Skeletal muscle satellite cell (primary cell): ENCODE data around the gene SLC35G4.
"Not testable (repeated sequence)": the region's sequence is repeated elsewhere in the genome, so short reads cannot be mapped to it uniquely, and the experiment has no call there.

ENCODE experiments used
- H3K27me3 ChIP-seq: 2 replicates; pipeline ENCODE4 v1.7.0; 2013; ENCODE audit warnings: low read length; ENCODE audit not compliant: control insufficient read depth, insufficient read depth
- H3K36me3 ChIP-seq: 2 replicates; pipeline ENCODE4 v1.7.0; 2013; ENCODE audit warnings: mild to moderate bottlenecking, control low read depth, low read length; ENCODE audit not compliant: insufficient read depth
- H3K4me1 ChIP-seq: 2 replicates; pipeline ENCODE4 v1.7.0; 2013; ENCODE audit warnings: low read length; ENCODE audit not compliant: control insufficient read depth, insufficient read depth
- H3K4me2 ChIP-seq: 2 replicates; pipeline ENCODE4 v1.7.0; 2013; ENCODE audit warnings: mild to moderate bottlenecking, low read length
- H3K4me3 ChIP-seq: 2 replicates; pipeline ENCODE4 v1.7.0; 2013; ENCODE audit warnings: low read length
- H3K9ac ChIP-seq: 2 replicates; pipeline ENCODE4 v1.7.0; 2013; ENCODE audit warnings: mild to moderate bottlenecking, low read depth, low read length, moderate library complexity
- H3K9me3 ChIP-seq: replicated peaks from 2 replicates; pipeline ENCODE4 v1.7.0; 2013; ENCODE audit warnings: mild to moderate bottlenecking, control low read depth, low read length

Gene SLC35G4

GRCh38 chr18:11579916-11580315 lies 29.5 kb upstream of the SLC35G4 start:
- Histone ChIP-seq H3K36me3 (no peaks in the 10 kb centered on the region), H3K4me2 (no peak overlapping the region), H3K4me3 (no peak overlapping the region), H3K4me1 (no peaks in the 10 kb centered on the region), H3K9ac (no peak overlapping the region), H3K27me3 (peaks cover 39% of the 10 kb centered on the region), H3K9me3 (no peaks in the 10 kb centered on the region)

DNA sequence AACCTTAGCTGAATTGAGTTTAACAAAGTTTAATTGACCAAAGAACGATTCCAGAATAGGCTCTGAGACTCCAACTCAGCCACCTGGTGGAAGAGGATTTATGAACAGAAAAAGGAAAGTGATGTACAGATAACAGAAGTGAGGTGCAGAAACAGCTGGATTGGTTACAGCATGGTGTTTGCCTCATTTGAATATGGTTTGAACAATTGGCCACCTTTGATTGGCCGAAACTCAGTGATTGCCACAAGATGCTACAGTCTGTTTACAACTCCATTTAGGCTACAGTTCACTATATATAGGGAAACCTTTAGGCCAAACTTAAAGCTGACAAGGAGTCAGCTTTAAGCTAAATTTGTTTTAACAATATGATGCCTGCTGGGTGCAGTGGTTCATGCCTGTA lies 28.1 kb upstream of the SLC35G4 start:
- Histone ChIP-seq H3K9me3 (no peaks in the 10 kb centered on the region), H3K36me3 (no peaks in the 10 kb centered on the region), H3K27me3 (peaks cover 33% of the 10 kb centered on the region), H3K4me1 (no peaks in the 10 kb centered on the region), H3K9ac (no peak overlapping the region), H3K4me3 (no peak overlapping the region), H3K4me2 (no peak overlapping the region)

- Histone ChIP-seq H3K4me1 (no peaks in the 10 kb centered on the region), H3K4me3 (no peak overlapping the region), H3K9me3 (no peaks in the 10 kb centered on the region), H3K9ac (no peak overlapping the region), H3K27me3 (peaks cover 26% of the 10 kb centered on the region), H3K36me3 (no peaks in the 10 kb centered on the region), H3K4me2 (no peak overlapping the region)
Measured at GRCh38 chr18:11585596-11585995, 23.8 kb upstream of the SLC35G4 start.

- no peaks in the 10 kb centered on the region for H3K9me3 ChIP-seq
- H3K27me3 ChIP-seq = peaks cover 23% of the 10 kb centered on the region
- H3K36me3 ChIP-seq = no peaks in the 10 kb centered on the region
- no peak overlapping the region for H3K4me3 ChIP-seq
- H3K9ac ChIP-seq = no peak overlapping the region
- no peaks in the 10 kb centered on the region for H3K4me1 ChIP-seq
- H3K4me2 ChIP-seq = no peak overlapping the region
Measured at GRCh38 chr18:11586896-11587295, 22.5 kb upstream of the SLC35G4 start.

- Histone ChIP-seq H3K36me3 (no peaks in the 10 kb centered on the region), H3K9me3 (no peaks in the 10 kb centered on the region), H3K4me2 (no peak overlapping the region), H3K27me3 (peaks cover 21% of the 10 kb centered on the region), H3K4me3 (no peak overlapping the region), H3K4me1 (no peaks in the 10 kb centered on the region), H3K9ac (no peak overlapping the region)
Measured at GRCh38 chr18:11587432-11587831, 22.0 kb upstream of the SLC35G4 start.

DNA sequence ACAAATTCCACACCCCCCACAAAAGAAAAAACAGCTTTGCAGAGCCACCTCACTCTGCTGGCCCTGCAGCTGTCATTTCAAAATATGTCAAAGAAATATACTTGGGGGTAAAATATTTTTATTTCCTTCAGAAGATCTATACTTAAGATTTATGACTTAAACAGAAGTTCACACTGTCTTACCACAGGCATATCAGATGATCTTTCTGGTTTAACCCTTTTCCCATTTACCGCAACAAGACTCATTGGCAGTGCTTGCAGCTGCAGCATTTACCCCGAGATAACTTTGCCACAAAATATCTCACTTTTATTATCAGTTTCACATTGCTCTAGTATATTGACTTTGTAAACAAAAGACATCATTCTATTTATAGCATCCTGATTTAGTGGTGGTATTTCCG lies 21.6 kb upstream of the SLC35G4 start:
- Histone ChIP-seq H3K9ac (no peak overlapping the region), H3K27me3 (peaks cover 18% of the 10 kb centered on the region), H3K36me3 (no peaks in the 10 kb centered on the region), H3K4me3 (no peak overlapping the region), H3K4me1 (no peaks in the 10 kb centered on the region), H3K4me2 (no peak overlapping the region), H3K9me3 (no peaks in the 10 kb centered on the region)

GRCh38 chr18:11591957-11592356 lies 17.4 kb upstream of the SLC35G4 start:
- Histone ChIP-seq H3K9me3 (no peaks in the 10 kb centered on the region), H3K4me3 (no peak overlapping the region), H3K9ac (no peak overlapping the region), H3K4me2 (no peak overlapping the region), H3K36me3 (no peaks in the 10 kb centered on the region), H3K27me3 (peaks cover 7% of the 10 kb centered on the region), H3K4me1 (no peaks in the 10 kb centered on the region)

DNA sequence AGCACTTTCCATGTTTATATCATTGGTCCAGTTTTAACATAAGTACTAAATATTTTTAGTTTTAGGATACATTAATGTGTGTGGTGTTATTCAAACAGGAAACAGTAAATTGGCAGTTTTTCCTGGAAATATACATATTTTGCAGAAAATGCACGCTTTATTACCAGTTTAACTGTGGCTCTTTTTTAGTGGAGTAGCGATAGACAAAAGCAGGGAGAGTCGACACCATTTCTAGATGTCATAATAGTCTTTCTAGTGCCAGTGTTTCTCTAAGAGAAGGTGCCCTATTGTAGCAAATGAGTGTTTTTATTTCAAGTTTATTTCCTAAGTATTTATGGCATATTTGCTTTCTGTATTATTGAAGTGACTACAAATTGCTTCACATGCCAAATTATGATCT lies 9.1 kb upstream of the SLC35G4 start:
- Histone ChIP-seq H3K4me2 (no peak overlapping the region), H3K36me3 (no peaks in the 10 kb centered on the region), H3K4me3 (no peak overlapping the region), H3K9ac (no peak overlapping the region), H3K27me3 (peaks cover 7% of the 10 kb centered on the region), H3K4me1 (no peaks in the 10 kb centered on the region), H3K9me3 (no peaks in the 10 kb centered on the region)

GRCh38 chr18:11607906-11608305 lies 1.5 kb upstream of the SLC35G4 start:
- H3K4me3 ChIP-seq = no peak overlapping the region
- no peaks in the 10 kb centered on the region for H3K36me3 ChIP-seq
- H3K9ac ChIP-seq = no peak overlapping the region
- H3K9me3 ChIP-seq = no peaks in the 10 kb centered on the region
- H3K4me2 ChIP-seq = no peak overlapping the region
- peaks cover 25% of the 10 kb centered on the region for H3K27me3 ChIP-seq
- H3K4me1 ChIP-seq = no peaks in the 10 kb centered on the region

- H3K9ac ChIP-seq, H3K4me3 ChIP-seq, H3K36me3 ChIP-seq, H3K9me3 ChIP-seq, H3K4me2 ChIP-seq, H3K4me1 ChIP-seq: not testable (repeated sequence)
- H3K27me3 ChIP-seq = peaks cover 25% of the 10 kb centered on the region
Measured at GRCh38 chr18:11608618-11609017, 778 bp upstream of the SLC35G4 start.

DNA sequence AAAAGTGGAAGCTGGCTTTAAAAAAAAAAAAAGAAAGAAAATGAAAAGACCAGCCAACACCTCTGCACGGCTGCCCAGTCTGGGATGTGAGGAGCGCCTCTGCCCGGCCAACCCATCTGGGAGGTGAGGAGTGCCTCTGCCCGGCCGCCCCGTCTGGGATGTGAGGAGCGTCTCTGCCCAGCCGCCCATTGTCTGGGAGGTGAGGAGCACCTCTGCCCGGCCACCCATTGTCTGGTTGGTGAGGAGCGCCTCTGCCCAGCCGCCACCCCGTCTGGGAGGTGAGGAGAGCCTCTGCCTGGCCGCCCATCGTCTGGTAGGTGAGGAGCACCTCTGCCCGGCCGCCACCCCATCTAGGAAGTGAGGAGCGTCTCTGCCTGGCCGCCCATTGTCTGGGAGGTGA lies 3.7 kb downstream of the SLC35G4 start:
- not testable (repeated sequence) for H3K4me2 ChIP-seq, H3K36me3 ChIP-seq, H3K9ac ChIP-seq, H3K9me3 ChIP-seq, H3K4me1 ChIP-seq, H3K27me3 ChIP-seq, H3K4me3 ChIP-seq

DNA sequence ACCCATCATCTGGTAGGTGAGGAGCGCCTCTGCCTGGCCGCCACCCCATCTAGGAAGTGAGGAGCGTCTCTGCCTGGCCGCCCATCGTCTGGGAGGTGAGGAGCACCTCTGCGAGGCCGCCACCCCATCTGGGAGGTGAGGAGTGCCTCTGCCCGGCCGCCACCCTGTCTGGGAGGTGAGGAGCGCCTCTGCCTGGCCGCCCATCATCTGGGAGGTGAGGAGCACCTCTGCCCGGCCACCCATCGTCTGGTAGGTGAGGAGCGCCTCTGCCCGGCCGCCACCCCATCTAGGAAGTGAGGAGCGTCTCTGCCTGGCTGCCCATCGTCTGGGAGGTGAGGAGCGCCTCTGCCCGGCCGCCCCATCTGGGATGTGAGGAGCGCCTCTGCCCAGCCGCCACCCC lies 4.2 kb downstream of the SLC35G4 start:
- H3K4me1 ChIP-seq, H3K9me3 ChIP-seq, H3K27me3 ChIP-seq, H3K9ac ChIP-seq, H3K36me3 ChIP-seq, H3K4me2 ChIP-seq, H3K4me3 ChIP-seq: not testable (repeated sequence)

DNA sequence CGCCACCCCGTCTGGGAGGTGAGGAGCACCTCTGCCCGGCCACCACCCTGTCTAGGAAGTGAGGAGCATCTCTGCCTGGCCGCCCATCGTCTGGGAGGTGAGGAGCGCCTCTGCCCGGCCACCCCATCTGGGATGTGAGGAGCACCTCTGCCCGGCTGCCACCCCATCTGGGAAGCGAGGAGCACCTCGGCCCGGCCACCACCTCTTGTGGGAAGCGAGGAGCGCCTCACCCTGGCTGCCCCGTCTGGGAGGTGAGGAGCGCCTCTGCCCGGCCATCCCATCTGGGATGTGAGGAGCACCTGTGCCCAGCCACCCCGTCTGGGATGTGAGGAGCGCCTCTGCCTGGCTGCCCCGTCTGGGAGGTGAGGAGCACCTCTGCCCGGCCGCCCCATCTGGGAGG lies 4.6 kb downstream of the SLC35G4 start:
- H3K36me3 ChIP-seq, H3K4me3 ChIP-seq, H3K9ac ChIP-seq, H3K27me3 ChIP-seq, H3K9me3 ChIP-seq, H3K4me2 ChIP-seq, H3K4me1 ChIP-seq: not testable (repeated sequence)
